CD1c-positive myeloid dendritic cell (primary cell): ENCODE results near the gene CTAGE6.
"Not testable (repeated sequence)": the region's sequence is repeated elsewhere in the genome, so short reads cannot be mapped to it uniquely, and the experiment has no call there.

Experiments
- DNase-seq: peaks from one replicate; pipeline ENCODE4 v3.0.0-alpha.2; 2016; ENCODE audit errors: extremely low spot score

The CTAGE6 gene

GRCh38 chr7:143715543-143716193 lies 41.8 kb downstream of the CTAGE6 start:
- DNase-seq, result not testable (repeated sequence)

GRCh38 chr7:143714581-143715454 lies 42.7 kb downstream of the CTAGE6 start:
- not testable (repeated sequence) for DNase-seq

GRCh38 chr7:143712381-143712780 lies 45.1 kb downstream of the CTAGE6 start:
- not testable (repeated sequence) for DNase-seq

- not testable (repeated sequence) for DNase-seq
Measured at GRCh38 chr7:143711727-143712324, 45.7 kb downstream of the CTAGE6 start.

- DNase-seq, result not testable (repeated sequence)
Measured at GRCh38 chr7:143709895-143710294, 47.6 kb downstream of the CTAGE6 start.
